Fibroblast of the conjunctiva (primary cell): Measurements from ENCODE around the gene GPR55.
"Not testable (repeated sequence)": the region's sequence is repeated elsewhere in the genome, so short reads cannot be mapped to it uniquely, and the experiment has no call there.

Source experiments
- DNase-seq: peaks from one replicate; pipeline ENCODE4 v3.0.0-alpha.2; 2010; ENCODE audit warnings: low read depth

Gene GPR55

DNA sequence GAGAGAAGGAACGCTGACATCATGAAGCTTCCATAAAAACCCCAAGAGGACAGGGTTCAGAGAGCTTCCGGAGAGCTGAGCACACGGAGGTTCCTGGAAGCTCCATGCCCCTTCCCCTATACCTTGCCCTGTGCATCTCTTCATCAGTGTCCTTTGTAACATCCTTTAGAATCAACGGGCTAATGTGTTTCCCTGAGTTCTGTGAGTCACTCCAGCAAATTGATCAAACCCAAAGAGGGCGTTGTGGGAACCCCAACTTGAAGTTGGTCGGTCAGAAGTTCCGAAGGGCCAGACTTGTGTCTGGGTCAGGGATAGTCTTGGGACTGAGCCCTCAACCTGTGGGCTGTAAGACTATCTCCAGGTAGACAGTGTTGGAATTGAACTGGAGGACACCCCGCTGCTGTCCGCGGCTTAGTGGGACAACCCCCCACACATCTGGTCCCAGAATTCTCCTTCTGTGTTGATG, 25.9 kb upstream of the GPR55 start:
- DNase-seq: no peak

DNA sequence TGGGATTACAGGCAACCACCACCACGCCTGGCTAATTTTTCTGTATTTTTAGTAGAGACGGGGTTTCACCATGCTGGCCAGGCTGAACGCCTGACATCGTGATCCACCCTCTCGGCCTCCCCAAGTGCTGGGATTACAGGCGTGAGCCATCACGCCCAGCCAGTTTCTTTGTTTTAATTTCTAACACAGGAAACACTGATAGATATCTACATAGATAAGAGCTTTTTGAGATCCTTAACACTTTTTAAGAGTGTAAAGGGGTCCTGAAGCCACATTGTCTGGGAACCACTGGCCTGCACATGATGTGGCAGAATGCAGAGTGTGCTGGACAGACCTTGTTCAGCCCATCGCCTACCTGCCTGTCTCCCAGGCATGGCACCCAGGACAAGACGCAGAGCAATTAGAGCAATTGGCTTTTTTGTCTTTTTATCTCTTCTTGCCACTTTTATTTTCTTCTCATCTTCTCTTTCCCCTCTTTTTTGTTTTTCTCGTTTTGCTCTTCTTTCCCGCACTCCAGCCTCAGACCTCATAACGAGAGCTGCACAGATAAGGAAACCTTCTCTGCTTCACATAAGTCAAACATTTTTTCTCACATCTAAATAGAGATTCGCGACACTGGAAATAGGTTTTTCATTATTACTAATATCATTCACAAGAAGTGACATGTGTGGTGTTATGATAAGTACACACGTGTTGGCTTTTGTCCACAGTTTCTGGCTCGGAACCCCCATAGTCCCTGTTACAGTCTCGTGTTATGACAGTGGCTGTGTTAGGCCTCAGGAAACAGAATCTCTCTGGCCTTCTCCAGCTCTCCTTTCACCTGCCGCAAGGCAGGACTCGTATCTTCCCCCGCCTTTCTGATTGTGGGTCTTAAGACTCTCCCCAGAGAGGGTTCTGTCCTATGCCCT, 25.2 kb upstream of the GPR55 start:
- DNase-seq: no peak

DNA sequence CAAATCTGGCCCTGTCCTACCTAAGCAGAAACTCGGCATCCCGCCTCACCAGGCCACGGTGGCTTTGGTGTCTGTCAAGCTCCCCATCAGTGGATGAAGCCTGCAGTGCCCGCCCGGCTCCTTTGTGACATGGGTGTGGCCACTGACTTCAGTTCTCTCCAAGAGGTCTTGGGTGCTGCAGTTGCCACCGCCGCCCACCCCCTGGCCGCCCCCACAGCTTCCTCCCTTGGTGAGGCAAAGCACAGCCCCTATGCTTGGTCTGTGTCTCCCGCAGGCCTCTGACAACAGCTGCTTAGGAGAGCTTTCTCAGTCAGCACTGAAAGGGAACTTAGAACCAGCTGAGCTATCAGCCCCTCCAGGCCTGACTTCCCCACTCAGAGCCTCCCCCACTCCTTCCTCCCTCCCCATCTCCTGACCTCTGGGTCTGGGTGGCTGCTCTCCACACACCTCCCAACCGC, 22.9 kb upstream of the GPR55 start:
- DNase-seq: no peak

DNA sequence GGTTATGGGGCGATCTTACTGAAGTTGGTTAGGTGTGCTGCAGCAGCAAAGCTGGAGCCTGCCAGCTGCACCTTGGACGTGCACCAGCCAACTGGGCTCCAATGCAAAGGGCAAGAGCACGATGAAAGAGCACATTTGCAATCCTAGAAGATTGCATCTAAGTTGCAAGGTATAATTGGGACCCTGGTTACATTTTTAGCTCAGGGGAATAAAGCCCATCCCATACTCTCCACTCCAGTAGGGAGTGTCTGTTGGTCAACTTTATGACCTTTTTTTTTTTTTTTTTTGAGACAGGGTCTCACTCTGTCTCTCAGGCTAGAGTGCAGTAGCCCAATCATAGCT, 22.2 kb upstream of the GPR55 start:
- no peak for DNase-seq

DNA sequence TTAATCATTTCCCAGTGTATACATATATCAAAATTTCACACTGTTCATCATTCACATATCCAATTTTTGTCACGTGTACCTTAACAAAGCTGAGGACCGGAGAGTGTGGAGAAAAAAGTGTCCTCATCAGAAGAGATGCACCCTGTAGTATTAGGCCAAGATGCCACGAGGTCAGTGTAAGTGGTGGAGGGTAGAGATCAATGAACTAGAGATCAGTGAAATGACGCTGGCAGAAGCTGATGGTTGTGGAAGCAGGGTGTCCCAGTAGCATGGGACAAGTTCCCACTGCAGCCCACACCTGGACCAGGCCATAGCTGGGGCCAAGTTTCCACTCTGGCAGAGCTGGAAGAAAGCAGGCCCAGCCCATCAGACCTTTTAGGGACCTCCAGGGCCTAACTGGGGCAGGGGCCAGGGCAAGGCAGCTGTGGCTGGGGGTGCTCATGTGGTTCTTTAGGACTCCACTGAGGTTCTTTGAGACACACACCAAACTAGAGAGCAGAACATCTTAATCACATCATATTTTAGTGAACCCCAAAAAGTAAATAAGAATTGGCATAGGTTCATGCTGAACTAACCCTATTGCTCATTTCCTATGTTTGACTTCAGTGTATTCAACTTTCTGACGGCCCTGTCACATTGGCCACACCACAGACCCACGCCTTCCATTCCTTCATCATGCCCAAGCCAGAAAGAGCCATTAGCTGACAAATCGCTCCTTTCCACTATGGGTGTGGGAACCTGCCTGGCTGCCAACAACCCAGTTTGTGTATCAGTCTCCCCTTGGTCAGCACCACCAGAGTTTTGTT, 21.6 kb upstream of the GPR55 start:
- no peak for DNase-seq

DNA sequence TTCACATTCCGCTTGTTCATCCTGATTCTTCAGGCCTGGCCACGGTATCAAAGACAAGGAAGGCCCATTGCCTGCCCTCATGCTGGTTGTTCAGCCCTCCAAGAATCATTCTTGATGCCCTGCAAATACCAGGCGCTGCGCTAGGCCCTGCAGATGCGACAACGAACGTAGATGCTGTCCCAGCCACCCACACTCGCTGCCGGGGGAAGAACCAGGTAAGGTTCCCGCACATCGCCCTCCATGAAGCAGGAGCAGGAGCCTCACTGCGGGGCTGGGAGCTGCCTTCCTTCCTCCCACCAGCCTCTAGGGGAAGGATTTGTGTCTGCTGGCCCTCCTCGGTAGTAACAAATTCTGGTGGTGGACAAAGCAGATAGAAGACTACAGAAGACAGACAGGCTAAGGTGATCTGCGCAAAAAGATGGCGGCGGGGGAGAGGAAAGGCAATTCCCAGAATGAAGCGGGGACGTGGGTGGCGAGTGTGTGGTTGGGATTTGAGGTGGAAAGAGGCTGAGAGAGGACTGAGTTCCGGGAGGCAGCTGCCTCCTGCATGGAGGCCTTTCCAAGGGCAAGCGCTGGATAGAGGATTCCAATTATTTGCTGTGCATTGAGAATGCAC, 19.8 kb upstream of the GPR55 start:
- DNase-seq: no peak

DNA sequence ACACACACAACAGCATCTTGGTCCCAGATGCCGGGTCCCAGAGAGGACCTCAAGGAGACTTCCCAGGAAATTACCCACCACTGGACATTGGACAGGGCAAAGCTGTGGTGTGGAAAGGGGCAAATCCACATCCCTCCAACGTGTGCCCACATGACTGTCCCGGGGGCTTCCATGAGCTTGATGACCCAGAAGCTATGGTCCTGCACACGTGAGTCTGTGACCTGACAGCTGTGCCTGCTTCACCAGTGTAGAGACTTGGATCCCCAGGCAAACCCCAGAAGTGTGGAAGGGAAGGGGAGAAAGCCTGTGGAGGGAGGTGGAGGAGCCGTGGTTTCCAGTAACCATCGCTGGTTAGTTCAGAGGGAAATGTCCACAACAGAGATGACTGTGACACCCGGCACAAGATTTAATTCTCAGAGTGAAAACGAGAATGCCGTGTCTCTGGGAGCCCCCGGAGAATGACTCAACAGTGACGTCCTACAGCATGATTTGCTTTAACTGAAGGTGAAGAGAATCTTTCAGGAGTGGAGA, 19.1 kb upstream of the GPR55 start:
- DNase-seq: no peak

DNA sequence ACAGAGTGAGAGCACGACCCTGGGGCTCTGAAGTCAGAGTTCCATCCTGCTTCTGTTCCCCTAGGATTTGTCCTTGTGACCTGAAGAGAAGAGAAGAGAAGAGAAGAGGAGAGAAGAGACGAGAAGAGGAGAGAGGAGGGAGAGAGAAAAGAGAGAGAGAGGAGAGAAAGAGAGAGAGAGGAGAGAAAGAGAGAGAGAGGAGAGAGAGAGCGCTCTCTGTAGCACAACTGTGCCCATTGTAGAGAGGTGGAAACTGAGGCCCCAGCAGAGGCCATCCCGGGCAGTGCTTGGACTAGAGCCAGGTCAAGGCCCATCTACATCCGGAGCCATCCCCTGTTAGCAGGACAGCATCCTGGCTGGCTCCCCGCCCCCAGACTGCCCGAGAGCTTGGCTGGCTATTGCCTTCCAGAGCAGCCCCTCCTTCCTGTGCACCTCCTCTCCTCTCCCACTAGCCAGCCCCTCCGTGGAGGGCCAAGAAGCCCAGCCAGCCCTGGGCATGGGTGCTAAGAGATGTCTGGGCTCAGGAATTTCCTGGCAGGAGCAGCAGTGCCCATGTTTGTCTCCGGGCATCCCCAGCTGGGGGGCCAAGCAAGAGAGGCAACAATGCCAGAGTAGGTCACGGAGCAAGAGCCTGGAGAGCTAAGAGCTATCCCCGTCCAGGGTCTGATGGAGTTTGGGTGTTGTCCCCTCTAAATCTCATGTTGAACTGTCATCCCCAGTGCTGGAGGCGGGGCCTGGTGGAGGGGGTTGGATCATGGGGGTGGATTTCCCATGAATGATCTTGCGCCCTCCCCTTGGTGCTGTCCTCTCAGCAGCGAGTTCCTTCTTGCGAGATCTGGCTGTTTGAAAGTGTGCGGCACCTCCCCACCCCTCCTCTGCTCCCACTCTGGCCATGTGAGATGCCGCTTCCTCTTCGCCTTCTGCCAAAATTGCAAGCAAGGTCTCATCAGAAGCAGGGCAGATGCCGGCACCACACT, 18.2 kb upstream of the GPR55 start:
- DNase-seq: no peak

DNA sequence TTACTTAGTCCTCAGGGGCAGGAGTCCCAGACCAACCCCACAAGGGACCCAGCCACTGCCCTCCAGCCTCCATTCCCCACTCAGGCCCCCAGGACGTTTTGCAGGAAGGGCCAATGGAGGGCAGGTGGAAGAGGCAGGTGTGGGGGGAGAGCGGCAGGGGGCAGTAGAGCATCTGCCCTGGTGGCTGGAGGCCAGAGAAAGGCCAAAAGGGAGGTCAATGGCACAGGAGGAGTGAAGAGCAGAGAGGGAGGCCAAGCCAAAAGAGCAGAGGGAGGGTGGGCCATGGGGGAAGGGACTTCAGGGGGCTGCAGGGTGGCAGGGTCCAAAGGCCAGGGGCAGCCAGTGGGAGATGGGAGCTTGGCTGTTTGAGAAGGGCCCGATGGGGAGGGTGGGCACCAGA, 17.3 kb upstream of the GPR55 start:
- DNase-seq: no peak

DNA sequence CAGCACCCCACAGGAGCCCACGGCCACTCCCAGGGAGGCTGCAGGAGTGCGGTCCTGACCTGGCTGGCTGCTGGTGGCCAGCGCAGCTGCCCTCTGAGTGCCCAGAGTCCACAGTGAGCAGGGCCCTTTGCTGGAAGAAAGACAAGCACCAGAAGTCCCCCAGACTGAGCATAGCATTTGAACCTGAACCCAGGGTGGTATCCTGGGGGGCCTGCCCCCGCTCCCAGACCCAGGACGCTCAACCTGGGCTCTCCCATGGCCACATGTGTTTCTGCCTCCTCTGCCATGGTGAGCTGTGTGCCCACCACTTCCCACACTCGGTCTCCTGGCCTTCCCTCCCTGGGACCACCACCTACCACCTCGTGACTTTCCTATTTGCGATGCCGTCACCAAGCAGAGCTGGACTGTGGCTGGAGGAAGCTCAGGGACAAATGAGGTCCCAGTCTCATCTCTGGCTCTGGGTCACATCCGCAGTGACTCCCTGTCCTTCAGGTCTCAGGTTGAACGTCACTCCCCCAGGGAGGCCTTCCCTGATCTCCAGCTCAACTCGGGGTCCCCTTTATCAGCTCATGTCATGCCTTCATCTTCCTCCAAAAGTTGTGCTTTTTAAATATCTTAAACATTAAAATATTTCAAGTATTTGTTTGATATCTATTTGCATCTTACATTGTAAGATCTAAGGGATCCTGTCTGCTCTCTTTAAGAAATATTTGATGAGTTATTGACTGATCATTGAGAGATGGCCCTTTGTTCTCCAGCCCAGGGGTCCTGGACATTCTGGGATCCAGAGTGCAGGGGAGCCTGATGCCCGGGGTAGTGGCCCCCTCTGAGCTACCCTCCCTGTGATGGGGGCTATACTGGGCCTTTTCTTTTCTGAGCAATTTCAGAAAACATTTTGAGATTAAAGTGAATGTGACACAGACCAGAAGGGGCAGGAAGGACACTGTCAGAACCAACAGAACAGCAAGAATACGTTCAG, 16.4 kb upstream of the GPR55 start:
- no peak for DNase-seq

DNA sequence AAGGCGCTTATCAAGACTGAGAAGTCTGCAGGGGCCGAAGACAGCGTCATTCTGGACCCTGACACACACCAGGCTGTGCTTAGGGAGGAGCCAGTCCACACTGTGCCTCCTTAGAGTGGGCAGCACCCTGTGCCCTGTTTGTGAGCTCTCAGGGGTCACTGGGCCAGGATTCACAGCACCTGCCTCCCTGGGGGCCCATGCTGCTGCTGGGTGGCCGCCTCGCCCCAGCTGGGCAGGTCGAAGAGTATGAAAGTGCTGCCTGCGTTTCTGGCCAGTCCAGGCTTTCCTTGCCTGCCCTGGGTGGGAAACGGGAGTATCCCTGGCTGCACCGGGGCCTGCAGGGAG, 15.4 kb upstream of the GPR55 start:
- no peak for DNase-seq

DNA sequence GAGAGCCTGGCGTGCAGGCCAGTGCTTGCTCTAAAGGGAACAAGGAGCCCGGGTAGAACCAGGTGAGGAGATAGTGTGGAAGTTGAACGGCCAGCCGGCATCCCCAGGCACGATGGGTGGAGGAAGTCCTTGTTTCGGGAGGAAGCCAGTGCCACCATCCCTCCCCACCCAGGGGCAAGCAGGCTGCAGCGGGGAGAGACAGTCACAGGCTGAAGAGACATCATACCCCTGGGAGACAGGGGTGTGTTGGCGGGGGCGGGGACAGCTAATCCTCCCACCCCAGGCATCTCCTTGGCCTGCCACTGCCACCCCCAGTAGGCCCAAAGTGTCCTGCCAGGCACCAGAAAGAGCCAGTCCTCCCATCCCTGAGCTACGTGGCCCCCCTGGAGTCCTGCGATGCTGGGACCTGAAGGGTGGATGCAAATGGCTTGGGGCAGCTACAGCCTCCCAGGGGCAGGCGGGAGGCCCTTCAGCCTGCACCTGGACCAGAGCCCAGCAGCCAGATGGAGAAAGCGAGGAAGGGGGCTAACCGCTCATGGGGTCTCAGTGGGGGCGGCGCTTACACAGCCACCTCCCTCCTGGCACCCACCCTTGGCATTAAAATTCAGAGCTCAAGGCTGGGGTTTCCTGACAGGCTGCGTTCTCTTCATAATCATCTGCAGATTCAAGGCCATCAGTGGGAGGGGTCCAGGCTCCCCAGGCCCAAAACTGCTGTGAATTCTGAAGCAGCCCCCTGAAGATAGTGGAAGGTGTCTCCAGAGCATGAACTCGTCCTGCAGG, 14.8 kb upstream of the GPR55 start:
- no peak for DNase-seq

DNA sequence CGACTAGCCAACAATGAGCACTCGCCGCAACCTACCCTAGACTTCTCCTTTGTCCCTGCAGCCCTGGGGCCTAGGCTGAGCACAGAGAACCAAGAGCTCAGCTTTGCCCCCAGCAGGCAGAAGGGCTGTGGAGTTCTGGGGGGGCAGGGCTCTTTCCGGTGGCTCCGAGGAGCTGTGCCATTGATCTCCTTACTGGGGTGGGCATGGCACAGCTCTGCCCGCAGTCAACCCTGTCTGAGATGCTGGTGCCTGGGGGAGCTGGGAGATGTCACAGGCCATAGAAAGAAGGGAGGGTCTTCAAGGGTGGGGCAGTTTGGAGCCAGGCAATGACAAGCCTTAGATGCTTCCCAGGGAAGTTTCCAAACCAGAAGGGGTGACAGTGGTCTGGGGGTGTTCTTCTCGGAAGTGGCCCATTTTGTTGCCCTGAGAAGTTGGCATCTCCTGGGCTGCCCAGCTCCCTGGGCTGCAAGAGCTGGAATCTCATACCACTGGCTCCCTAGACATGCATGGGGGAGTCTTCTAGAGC, 14.1 kb upstream of the GPR55 start:
- no peak for DNase-seq

DNA sequence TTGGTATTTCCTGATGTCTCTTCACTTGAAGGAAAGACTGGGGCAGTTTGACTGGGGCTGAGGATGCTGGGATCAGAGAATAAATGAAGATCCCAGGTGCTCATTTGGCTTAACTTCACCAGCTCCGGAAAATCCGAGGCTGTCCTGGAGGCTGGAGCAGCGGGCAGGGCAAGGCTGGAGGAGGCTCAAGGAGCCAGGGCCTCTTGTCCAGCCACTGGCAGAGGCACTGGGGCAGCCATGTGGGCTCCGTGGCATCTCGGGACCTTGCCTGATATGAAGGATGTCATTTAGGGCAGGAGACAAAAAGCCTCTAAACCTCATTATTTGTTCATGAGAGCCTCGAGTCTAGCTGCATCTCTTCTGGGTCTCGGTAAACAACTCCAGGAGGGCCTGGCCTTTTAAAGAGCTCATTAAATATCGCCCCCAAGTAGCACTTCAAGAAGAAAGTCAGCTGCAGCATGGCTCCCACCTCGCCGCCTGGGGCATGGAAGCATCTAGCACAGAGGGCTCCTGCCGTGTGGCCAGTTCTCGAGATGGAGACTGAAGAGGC, 13.5 kb upstream of the GPR55 start:
- no peak for DNase-seq

DNA sequence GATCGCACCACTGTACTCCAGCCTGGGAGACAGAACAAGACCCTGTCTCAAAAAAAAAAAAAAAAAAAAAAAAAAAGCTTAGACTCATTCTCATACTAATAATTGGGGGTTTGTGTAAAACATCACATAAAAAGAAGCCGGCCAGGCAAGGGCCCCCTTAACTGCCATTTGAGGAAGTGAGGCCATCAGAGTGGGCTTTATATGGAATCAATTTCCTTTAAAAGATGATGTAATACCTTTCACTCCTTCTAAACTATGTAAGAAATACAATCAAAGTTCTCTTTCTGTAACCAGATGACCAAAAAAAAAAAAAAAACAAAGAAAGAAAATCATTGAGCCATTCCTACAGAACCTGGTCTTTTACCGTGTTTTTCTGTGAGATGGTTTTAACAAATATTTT, 13.1 kb upstream of the GPR55 start:
- DNase-seq: no peak

DNA sequence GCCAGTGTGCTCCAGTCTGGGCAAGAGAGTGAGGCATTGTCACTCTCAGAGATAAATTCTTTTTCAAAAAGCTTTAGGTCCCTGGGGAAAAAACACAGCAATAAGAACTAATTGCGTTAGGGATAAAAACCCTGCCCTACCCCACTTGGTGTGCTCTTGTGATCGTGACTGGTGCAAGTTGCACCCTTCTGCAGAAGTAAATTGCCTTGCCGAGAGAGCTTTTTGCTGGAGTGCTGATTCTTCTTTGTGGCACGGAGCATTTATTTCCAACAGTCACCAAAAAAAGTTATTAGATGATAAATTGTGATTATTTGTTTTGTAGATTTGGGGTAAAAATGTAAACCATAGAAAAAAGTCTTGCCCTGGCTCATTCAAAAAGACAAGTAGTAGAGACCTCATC, 12.3 kb upstream of the GPR55 start:
- DNase-seq: no peak

DNA sequence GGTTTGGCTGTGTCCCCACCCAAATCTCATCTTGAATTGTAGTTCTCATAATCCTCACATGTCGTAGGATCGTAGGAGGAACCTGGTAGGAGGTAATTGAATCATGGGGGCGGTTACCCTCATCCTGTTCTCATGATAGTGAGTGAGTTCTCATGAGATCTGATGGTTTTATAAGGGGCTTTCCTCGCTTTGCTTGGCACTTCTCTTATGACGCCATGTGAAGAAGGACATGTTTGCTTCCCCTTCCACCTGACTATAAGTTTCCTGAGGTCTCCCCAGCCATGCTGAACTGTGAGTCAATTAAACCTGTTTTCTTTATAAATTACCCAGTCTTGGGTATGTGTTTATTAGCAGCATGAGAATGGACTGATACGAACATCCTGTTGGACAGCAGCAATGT, 11.2 kb upstream of the GPR55 start:
- not testable (repeated sequence) for DNase-seq

DNA sequence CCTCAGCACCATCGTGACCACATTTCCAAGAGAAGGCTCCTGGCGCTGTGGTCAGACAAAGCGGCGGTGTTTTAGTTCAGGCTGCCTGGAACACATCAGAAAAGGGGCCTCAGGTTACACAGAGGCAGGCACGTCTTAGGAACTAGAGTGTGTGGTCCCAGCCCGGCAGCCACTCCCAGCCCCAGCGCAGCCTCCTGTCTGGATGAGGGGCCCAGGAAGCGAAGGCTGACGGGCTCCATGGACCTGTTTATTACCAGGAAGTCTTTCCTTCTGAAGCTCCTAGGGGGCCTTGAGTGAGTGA, 10.0 kb upstream of the GPR55 start:
- no peak for DNase-seq
